NCI-H1694 (cell line): ENCODE data around the gene PKNOX2.
"Not testable (repeated sequence)": the region's sequence is repeated elsewhere in the genome, so short reads cannot be mapped to it uniquely, and the experiment has no call there.

ENCODE experiments used
- DNase-seq: peaks from one replicate; lab custom pipeline; 2025; lab: John Stamatoyannopoulos, UW

PKNOX2 gene

DNA sequence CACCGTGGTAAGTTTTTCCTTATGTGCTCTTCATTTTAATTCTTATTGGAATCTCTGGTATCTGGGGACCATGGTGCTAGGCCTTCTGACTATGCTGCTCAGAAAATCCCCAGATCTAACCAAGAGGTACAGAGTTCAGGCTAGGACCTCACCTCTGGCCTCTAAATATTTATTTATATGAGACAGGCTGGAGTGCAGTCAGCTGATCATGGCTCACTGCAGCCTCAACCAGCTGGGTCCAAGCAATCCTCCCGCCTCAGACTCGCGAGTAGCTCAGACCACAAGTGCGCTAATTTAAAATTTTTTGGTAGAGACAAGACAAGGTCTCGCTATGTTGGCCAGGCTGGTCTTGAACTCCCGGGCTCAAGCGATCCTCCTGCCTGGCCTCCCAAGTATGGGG, 38.4 kb downstream of the PKNOX2 start:
- no peak for DNase-seq

DNA sequence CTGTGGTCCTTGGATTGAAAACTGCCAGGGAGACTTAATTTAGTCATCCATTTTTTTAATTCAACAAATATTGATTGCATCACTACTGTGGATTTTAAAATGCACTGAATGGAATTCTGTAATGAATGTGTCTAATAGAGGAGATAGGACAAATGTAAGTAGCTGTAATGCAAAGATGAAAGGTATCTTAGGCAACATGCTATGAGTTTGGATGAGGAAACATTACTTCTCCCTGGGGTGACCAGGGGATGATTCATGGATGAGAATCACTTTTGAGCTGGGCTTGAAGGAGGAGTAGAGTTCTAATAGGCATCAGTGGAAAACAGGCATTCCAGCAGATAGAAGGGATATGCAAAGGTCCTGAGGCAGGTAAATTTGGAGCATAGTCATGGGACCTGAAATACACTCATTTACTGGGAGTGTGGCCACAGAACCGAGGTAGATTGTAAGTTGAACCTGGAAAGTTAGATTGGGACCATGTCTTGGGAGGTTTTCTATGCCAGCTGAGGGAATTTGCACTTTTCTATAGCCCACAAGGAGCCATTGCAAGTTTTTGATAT, 43.4 kb downstream of the PKNOX2 start:
- no peak for DNase-seq

DNA sequence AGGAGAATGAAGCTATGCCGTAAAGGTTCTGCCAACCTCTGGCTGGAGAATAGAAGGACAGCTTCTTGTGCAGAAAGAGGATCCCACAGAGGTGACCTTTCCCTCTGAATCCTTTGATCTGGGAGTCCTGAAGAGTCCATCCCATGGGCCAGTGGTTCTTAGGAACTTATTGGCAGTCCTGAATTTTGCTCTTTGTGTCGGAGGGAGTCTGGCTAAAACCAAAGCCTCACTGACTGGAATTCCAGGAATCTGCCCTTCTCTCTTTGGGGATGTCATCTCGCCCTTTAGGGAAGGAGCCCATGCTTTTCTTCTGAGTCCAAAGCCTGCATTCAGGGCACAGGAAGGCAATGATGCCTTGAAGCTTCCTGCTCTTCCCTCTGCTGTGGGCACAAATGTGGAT, 45.5 kb downstream of the PKNOX2 start:
- no peak for DNase-seq

DNA sequence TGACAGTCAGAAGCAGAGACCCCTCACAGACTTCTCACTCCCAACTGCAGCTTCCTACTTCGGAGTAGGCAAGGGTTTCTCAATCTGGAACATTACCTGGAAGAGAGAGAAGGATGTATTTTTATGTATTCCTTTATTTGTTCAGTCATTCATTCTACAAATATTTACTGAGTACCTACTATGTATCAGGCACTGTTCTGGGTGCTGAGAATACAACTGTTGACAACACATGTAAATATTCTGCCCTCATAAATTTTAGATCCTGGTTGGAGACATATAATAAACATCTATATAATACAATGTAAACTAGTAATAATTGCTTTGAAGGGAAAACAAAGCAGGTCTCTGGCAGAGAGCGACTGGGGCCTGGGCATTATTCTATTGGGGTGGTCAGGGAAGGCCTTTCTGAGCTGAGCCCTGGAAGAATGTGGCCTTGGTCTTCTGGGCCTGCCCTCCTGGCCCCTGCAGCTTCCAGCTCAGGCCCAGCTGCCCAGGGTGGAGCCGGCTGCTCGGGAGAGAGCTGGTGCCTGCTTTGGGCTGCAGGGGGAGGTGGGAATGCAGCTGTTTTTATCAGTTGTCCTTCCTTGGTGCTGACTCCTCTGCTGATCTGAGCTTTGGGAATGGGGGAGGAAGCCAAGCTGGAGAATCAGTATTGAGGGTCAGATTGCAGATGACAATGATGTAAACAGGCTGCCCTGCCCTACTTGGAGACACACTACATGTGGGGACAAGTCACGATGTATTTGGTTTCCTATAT, 46.8 kb downstream of the PKNOX2 start:
- DNase-seq: no peak

DNA sequence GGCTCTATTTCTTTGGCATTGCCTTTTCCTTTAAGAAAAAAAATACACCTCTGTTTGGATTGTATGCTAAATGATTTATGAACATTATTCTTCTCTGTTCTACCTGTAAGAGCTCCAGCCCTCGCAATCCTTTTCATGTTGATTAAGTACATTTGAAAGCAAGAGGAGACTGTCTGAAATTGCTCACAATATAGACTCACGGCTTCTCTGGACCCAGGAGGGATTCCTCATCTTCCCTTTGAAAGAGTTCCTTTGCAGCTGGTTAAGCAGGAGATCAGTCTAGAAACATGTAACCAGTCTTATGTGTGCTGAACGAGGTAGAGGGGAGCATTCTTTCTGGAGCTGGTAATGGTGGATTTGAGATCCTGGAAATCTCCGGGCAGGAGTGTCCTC, 47.4 kb downstream of the PKNOX2 start:
- DNase-seq: no peak

- no peak for DNase-seq
Observed at GRCh38 chr11:125214601-125215565, 50.3 kb downstream of the PKNOX2 start.

GRCh38 chr11:125215976-125216375, 51.4 kb downstream of the PKNOX2 start:
- DNase-seq: no peak

DNA sequence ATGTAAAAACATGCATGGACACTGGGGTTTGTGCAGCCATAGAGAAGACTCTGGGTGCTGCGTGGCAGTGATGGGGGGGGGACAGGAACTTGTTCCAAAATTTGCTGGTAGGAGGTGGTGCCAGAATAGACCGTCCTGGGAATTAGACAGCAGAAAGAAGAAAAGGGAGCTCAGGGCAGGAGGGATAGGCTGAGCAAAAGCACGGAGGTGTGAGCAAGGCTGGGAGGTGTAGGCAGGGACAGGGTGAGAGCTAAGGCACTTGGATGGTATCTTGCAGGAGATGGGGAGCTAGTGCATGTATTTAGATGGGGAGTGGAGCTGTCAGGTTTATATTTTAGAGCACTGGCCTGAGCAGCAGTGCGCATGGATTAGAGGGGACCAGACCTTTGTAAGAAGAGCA, 53.8 kb downstream of the PKNOX2 start:
- DNase-seq: no peak

DNA sequence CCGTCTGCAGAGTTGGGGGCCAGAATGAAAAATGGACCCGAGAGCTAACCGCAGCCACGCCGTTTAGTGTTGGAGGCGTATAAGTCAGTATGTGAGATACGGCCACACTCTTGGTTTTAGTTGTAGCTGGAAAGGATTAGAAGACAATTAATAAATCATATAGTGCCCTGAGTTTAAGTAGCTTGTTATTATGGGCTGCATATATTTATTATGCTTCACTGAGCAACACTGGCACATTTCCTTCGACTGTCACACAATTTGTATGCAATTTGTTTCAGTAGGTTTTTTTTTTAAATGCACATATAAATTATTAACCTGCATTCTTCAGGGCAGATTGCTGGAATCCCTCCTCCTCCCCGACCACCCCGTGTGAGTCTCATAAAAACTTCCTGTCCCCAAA, 56.9 kb downstream of the PKNOX2 start:
- DNase-seq: no peak

DNA sequence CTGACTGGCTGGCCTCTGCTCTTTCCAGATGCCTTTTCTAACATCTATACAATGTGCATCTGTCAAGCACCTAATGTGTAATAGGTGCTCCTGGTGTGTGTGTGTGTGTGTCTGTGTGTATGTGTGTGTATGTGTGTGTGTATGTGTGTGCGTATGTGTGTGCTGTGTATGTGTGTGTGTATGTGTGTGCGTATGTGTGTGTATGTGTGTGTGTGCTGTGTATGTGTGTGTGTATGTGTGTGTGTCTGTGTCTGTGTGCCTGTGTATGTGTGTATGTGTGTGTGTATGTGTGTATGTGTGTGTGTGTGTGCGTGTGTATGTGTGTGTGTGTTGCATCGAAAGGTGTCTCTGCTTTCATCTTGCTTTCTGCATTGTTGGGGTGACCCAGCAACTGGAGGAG, 57.9 kb downstream of the PKNOX2 start:
- DNase-seq: no peak

DNA sequence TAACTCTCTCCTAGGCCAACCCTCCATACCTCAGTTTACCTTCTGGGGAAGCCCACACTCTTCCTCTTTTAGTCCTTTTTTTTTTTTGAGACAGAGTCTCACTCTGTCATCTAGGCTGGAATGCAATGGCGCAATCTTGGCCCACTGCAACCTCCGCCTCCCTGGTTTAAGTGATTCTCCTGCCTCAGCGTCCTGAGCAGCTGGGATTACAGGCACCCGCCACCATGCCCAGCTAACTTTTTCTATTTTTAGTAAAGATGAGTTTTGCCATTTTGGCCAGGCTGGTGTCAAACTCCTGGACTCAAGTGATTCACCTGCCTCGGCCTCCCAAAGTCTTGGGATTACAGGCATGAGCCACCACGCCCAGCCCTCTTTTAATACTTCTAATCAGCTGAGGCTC, 58.6 kb downstream of the PKNOX2 start:
- DNase-seq: not testable (repeated sequence)

DNA sequence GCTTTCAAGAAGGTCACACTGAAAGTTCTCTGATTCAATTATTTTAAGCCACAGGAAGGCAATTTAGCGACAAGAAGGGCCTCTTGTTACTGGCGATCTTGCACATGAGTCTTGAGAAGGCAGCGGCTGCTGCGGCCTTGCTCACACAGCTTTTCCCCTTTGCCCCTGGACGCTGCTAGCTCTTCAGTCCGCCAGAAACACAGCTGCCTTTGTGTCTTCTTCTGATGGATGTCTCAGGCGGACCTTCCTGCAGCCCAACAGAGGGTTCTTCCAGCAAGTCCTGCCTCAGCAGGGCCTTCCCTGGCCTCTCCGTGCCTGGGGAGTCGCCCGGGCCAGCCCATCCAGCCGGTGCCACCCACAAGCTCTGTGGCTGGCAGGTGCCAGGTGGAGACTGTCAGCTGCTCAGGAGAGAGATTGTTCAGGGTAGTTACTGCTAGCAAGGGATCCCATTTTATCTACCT, 59.4 kb downstream of the PKNOX2 start:
- no peak for DNase-seq

DNA sequence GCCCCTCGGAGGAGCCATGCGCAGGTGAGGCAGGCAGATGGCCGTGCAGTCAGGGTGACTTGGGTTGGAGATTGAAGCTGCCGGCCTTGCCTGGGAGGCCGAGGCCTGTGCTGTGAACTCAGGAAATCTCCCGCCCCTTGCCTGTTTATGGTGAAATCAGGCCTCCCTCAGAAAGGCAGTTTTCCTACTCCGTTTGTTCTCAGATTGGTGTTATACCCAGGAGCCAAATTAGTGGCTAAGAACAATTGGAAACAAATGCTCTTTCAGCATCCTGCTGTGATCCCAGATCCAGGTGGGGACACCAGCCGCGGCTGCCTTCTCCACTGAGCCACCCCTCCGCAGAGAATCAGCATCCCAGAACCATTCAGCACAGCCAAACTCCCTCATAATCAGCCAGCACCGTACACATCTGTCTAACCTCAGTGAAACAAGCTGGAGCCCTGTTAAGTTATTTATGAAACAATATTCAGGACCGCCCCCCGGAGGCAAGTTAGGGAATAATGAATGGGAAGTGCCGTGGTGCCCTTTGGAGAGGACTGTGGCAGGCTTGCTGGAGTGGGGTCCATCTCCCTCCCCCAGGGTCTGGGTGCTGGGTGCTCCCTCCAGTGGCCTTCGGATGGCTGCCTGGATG, 60.0 kb downstream of the PKNOX2 start:
- peak; percentile 29 for DNase-seq

GRCh38 chr11:125225401-125225800, 60.9 kb downstream of the PKNOX2 start:
- no peak for DNase-seq

- no peak for DNase-seq
Observed at GRCh38 chr11:125226031-125226430, 61.5 kb downstream of the PKNOX2 start.

- DNase-seq: no peak
Observed at GRCh38 chr11:125226706-125227105, 62.2 kb downstream of the PKNOX2 start.

DNA sequence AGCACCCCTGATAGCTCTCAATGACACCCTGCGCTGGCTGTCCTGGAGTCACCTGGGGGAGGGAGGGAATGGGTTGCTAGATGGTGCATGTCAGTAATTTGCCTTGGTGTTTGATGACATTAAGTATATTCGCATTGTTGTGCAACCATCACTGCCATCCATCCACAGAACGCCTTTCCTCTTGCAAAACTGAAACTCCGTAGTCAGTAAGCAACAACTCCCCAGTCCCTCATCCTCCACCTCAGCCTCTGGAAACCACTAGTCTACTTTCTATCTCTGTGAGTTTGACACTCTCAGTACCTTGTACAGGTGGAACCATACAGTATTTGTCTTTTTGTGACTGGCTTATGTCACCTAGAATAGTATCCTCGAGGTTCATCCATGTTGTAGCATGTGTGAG, 62.6 kb downstream of the PKNOX2 start:
- DNase-seq: no peak

GRCh38 chr11:125228445-125228844, 63.9 kb downstream of the PKNOX2 start:
- no peak for DNase-seq

GRCh38 chr11:125228993-125229392, 64.4 kb downstream of the PKNOX2 start:
- no peak for DNase-seq

- DNase-seq: no peak
Observed at GRCh38 chr11:125229916-125230315, 65.4 kb downstream of the PKNOX2 start.

GRCh38 chr11:125233116-125233515, 68.6 kb downstream of the PKNOX2 start:
- no peak for DNase-seq

DNA sequence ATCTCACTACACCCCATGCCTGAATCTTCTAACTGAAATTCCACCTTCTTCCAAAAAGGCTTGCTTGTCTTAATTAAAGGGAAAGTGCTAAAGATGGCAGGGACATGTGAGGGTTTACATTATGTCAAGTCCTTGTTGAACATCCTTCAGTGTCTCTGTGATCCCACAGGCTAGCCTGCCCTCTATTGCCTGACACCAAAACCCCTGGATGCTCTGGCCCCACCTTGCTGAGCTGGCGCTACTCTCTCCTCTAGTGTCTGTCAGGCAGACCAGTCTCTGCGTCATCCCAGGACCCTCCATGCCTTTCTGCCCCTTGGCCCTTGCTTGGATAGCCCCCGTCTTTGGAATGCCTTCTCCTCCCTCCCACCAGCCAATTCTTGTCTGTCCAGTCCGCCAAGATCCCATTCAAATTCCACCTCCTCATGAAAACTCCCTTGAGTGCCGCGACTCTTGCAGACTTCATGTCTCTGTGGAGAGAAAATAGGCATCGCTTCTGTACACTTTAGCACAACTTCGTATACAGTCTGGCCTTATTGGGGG, 69.3 kb downstream of the PKNOX2 start:
- DNase-seq: no peak
